ENCODE measurements around the gene FNBP1L. TPM values are rescaled to one million over a fixed set of nuclear protein-coding genes. Genes with fewer than 3 reads are reported as not detected.

Gene FNBP1L
- total RNA-seq, 1 experiment from 2014 or later: 119 TPM

GRCh38 chr1:93443454-93443853 lies 4.5 kb upstream of the FNBP1L start:
- Histone ChIP-seq H3T11ph (ENCODE audit: low read length) (no peak overlapping the region), H3K27ac (ENCODE audit: insufficient read length, low read depth, low read length) (no peak overlapping the region)

More at GRCh38 chr1:93443454-93443853, 4.5 kb upstream of the FNBP1L start:
- Mint-ChIP-seq H3K9me3 (no peaks in the 10 kb centered on the region; a peak in 1 of 5 replicates), H3K27ac (no peak overlapping the region), H3K4me1 (peaks cover 16 to 21% of the 10 kb centered on the region in 2 experiments), H3K36me3 (ENCODE audit: insufficient read depth in 1 of 3, low read depth in 3 of 3) (peaks cover 0 to 2% (median 0%) of the 10 kb centered on the region in 3 experiments; a peak in 1 of 7 replicates), H3K27me3 (ENCODE audit: low read depth) (no peaks in the 10 kb centered on the region), H3K4me3 (no peak overlapping the region)
- Histone ChIP-seq H4K5ac (ENCODE audit: insufficient read length, low read depth, low read length) (no peak overlapping the region), H2BK5ac (ENCODE audit: insufficient read length, low read length) (no peak overlapping the region), H2BK12ac (ENCODE audit: insufficient read length, low read depth, low read length) (no peak overlapping the region), H3K79me2 (ENCODE audit: insufficient read depth, low read length) (no peaks in the 10 kb centered on the region), H3K14ac (ENCODE audit: insufficient read depth, low read length) (no peak overlapping the region), H2AFZ (ENCODE audit: low read length) (peak overlapping the region; percentile 48), H4K91ac (ENCODE audit: insufficient read length, low read depth, low read length) (no peak overlapping the region), H2BK120ac (ENCODE audit: low read depth, low read length, poor library complexity, severe bottlenecking) (no peak overlapping the region), H4K20me1 (ENCODE audit: control insufficient read depth, insufficient read depth, insufficient read length) (no peaks in the 10 kb centered on the region), H3K9ac (ENCODE audit: extremely low read depth, insufficient read length, low read length) (no peak overlapping the region), H3K79me1 (ENCODE audit: insufficient read depth, low read depth, low read length, poor library complexity, severe bottlenecking) (no peaks in the 10 kb centered on the region), H3K23ac (ENCODE audit: insufficient read length, low read depth, low read length) (no peak overlapping the region), H3K18ac (ENCODE audit: insufficient read length, low read depth, low read length) (no peak overlapping the region), H3K56ac (ENCODE audit: insufficient read length, low read depth, low read length) (no peak overlapping the region), H2AK5ac (ENCODE audit: insufficient read length, low read length) (no peak overlapping the region), H3K27me3 (ENCODE audit: insufficient read depth, low read length) (no peaks in the 10 kb centered on the region), H3K23me2 (ENCODE audit: insufficient read length, low read depth, low read length, poor library complexity, severe bottlenecking) (peaks cover 4% of the 10 kb centered on the region), H4K8ac (replicated peaks; ENCODE audit: insufficient read length, low read depth, low read length) (no peak overlapping the region), H3K4me1 (ENCODE audit: insufficient read depth, low read length) (no peaks in the 10 kb centered on the region), H3K4ac (ENCODE audit: low read depth, low read length) (no peak overlapping the region), H3K4me2 (ENCODE audit: insufficient read depth, insufficient read length, low read length) (no peak overlapping the region), H2BK20ac (ENCODE audit: low read depth, low read length, poor library complexity, severe bottlenecking) (no peak overlapping the region), H3K9me3 (ENCODE audit: control insufficient read depth, low read depth, low read length) (no peaks in the 10 kb centered on the region), H2BK15ac (ENCODE audit: low read depth, low read length) (no peak overlapping the region)
- no peak for TF ChIP-seq CTCF (conservative IDR thresholded peaks at IDR 0.05)
- DNase-seq: no peak
